SK-N-SH (cell line): ENCODE data around the gene RCSD1. TPM values are rescaled to one million over a fixed set of nuclear protein-coding genes. Genes with fewer than 3 reads are reported as not detected.

Experiments
- CTCF ChIA-PET: fragments of 300-600, 350-600 bp; formaldehyde crosslinking; extraction: SDS; loops from one replicate; lab custom pipeline; 2021; lab: Yijun Ruan, JAX
- POLR2A ChIA-PET: fragments of 350-600 bp; sonication (Branson Sonifier 250); formaldehyde crosslinking; extraction: SDS; loops from one replicate; lab custom pipeline; 2020; ENCODE audit warnings: antibody characterized with exemption, inconsistent platforms; lab: Yijun Ruan, JAX
- DNase-seq: peaks from one replicate; pipeline ENCODE4 v3.0.0; 2012
- H2AFZ ChIP-seq: fragments of 200-600 bp; sonication (generic); 2 replicates; pipeline ENCODE4 v1.8.1; 2016; ENCODE audit warnings: antibody characterized with exemption, mild to moderate bottlenecking, low read depth
- H3F3A ChIP-seq: fragments of 200-600 bp; sonication (generic); replicated peaks from 2 replicates; pipeline ENCODE3; 2016; ENCODE audit warnings: antibody characterized with exemption, mild to moderate bottlenecking; ENCODE audit not compliant: insufficient read depth
- H3K27ac ChIP-seq, 2 experiments: fragments of 200-500 bp in 1 of 2; fragments of 200-600 bp in 1 of 2; sonication (Bioruptor generic) in 1 of 2; sonication (generic), shearing (Covaris generic) in 1 of 2; 2 replicates each; pipeline versions ENCODE4 v1.5.1 to v1.6.1; 2014 to 2016; ENCODE audit warnings: low read depth in 2 of 2, inconsistent platforms in 1 of 2, low read length in 1 of 2, mild to moderate bottlenecking in 1 of 2, mixed read lengths in 1 of 2
- H3K27me3 ChIP-seq: fragments of 200-600 bp; sonication (generic), shearing (Covaris generic); 2 replicates; pipeline ENCODE4 v1.6.1; 2016; ENCODE audit warnings: mixed run types; ENCODE audit not compliant: insufficient read depth
- H3K36me3 ChIP-seq, 2 experiments: fragments of 200-500 bp in 1 of 2; fragments of 200-600 bp in 1 of 2; sonication (Bioruptor generic) in 1 of 2; sonication (generic) in 1 of 2; replicated peaks in 1 of 2; 2 replicates each; pipeline versions ENCODE3 to v1.5.1; 2014 to 2016; ENCODE audit warnings: low read length in 1 of 2, mild to moderate bottlenecking in 1 of 2; ENCODE audit not compliant: insufficient read depth in 2 of 2, control insufficient read depth in 1 of 2
- H3K4me1 ChIP-seq, 2 experiments: fragments of 200-500 bp in 1 of 2; fragments of 200-600 bp in 1 of 2; sonication (Bioruptor generic) in 1 of 2; sonication (generic), shearing (Covaris generic) in 1 of 2; 2 replicates each; pipeline versions ENCODE4 v1.5.1 to v1.6.1; 2014 to 2016; ENCODE audit warnings: low read depth in 1 of 2, low read length in 1 of 2, mixed run types in 1 of 2; ENCODE audit not compliant: insufficient read depth in 2 of 2, control insufficient read depth in 1 of 2
- H3K4me2 ChIP-seq: fragments of 200-600 bp; sonication (generic), shearing (Covaris generic); 2 replicates; pipeline ENCODE4 v1.6.1; 2017; ENCODE audit warnings: mixed run types
- H3K4me3 ChIP-seq, 2 experiments: fragments of 200-500 bp in 1 of 2; fragments of 200-600 bp in 1 of 2; sonication (Bioruptor generic) in 1 of 2; sonication (generic), shearing (Covaris generic) in 1 of 2; 2 replicates each; pipeline versions ENCODE4 v1.5.1 to v1.8.1; 2014 to 2016; ENCODE audit warnings: low read depth in 2 of 2, inconsistent platforms in 1 of 2, low read length in 1 of 2, mild to moderate bottlenecking in 1 of 2, mixed read lengths in 1 of 2, moderate library complexity in 1 of 2
- H3K79me2 ChIP-seq: fragments of 200-600 bp; sonication (generic); 2 replicates; pipeline ENCODE4 v1.8.1; 2017; ENCODE audit warnings: mild to moderate bottlenecking; ENCODE audit not compliant: insufficient read depth
- H3K9ac ChIP-seq: fragments of 200-600 bp; sonication (generic); 2 replicates; pipeline ENCODE4 v1.6.1; 2017; ENCODE audit warnings: mixed run types
- H3K9me2 ChIP-seq: fragments of 200-600 bp; sonication (generic); 2 replicates; pipeline ENCODE4 v1.6.1; 2017; ENCODE audit warnings: mixed run types
- H3K9me3 ChIP-seq: fragments of 200-600 bp; sonication (generic); 2 replicates; pipeline ENCODE4 v1.6.1; 2017; ENCODE audit warnings: mixed run types, mild to moderate bottlenecking, moderate library complexity
- H4K20me1 ChIP-seq: fragments of 200-600 bp; sonication (generic); 2 replicates; pipeline ENCODE4 v1.6.1; 2017; ENCODE audit warnings: mild to moderate bottlenecking, mixed run types; ENCODE audit not compliant: insufficient read depth
- CHD2 ChIP-seq: fragments of 150-350 bp; IDR thresholded peaks from 2 replicates; pipeline ENCODE4 v1.6.1; 2018; ENCODE audit warnings: low read length; ENCODE audit not compliant: partially characterized antibody
- FOSL2 ChIP-seq: IDR thresholded peaks from 2 replicates; pipeline ENCODE4 v1.4.0; 2012; ENCODE audit warnings: low read depth, mild to moderate bottlenecking, moderate library complexity, borderline replicate concordance
- GABPA ChIP-seq: IDR thresholded peaks from 2 replicates; pipeline ENCODE4 v1.4.0; 2012; ENCODE audit warnings: low read depth, mild to moderate bottlenecking
- GATA2 ChIP-seq: sonication (generic); formaldehyde crosslinking; IDR thresholded peaks from 2 replicates; pipeline ENCODE4 v1.5.0; 2020; ENCODE audit warnings: mild to moderate bottlenecking, missing genetic modification reagents
- JUND ChIP-seq: IDR thresholded peaks from 2 replicates; pipeline ENCODE4 v1.4.0; 2012
- MEF2A ChIP-seq: IDR thresholded peaks from 2 replicates; pipeline ENCODE4 v1.4.0; 2012; ENCODE audit warnings: low read depth, borderline replicate concordance
- NFIC ChIP-seq: IDR thresholded peaks from 2 replicates; pipeline ENCODE4 v1.4.0; 2012; ENCODE audit warnings: borderline replicate concordance
- RCOR1 ChIP-seq: fragments of 150-350 bp; IDR thresholded peaks from 2 replicates; pipeline ENCODE4 v1.6.1; 2017; ENCODE audit warnings: antibody characterized with exemption, low read length
- RFX5 ChIP-seq: IDR thresholded peaks from 2 replicates; pipeline ENCODE4 v1.6.1; 2012; ENCODE audit warnings: mild to moderate bottlenecking, improper control_type of control experiment, low read length
- RXRA ChIP-seq: IDR thresholded peaks from 2 replicates; pipeline ENCODE4 v1.4.0; 2012; ENCODE audit warnings: low read depth, mild to moderate bottlenecking, borderline replicate concordance
- USF1 ChIP-seq: IDR thresholded peaks from 2 replicates; pipeline ENCODE4 v1.4.0; 2012; ENCODE audit warnings: low read depth, borderline replicate concordance
- WGBS: methylation state at CpG from one replicate; pipeline ENCODE4 v1.1.6; 2017; ENCODE audit warnings: low lambda C conversion rate; 5-methylcytosine and 5-hydroxymethylcytosine counted together
- polyA plus RNA-seq, 3 experiments: library from polyadenylated mRNA; depleted of rRNA; stranded (reverse); fragments of >200 nt; gene quantifications; 2 replicates each; pipeline ENCODE4 v1.2.3, GENCODE V29; 2012
- TF ChIP-seq, protein P1 (sequence below): fragments of 200-600 bp; sonication (generic); IDR thresholded peaks from 2 replicates; pipeline ENCODE4 v1.6.1; 2017; ENCODE audit warnings: antibody characterized with exemption, mild to moderate bottlenecking, moderate library complexity
- TF ChIP-seq, protein P2 (sequence below): IDR thresholded peaks from 2 replicates; pipeline ENCODE4 v1.4.0; 2012; ENCODE audit warnings: low read depth, borderline replicate concordance
- TF ChIP-seq, protein P3 (sequence below): fragments of 150-350 bp; IDR thresholded peaks from 2 replicates; pipeline ENCODE4 v1.6.1; 2017; ENCODE audit warnings: antibody characterized with exemption, low read length, low read depth, borderline replicate concordance
- TF ChIP-seq, protein P4 (sequence below): IDR thresholded peaks from 2 replicates; pipeline ENCODE4; 2012

Gene RCSD1
- polyA plus RNA-seq, 1 of the 3 experiments (the other 2 are of a cell fraction) = 0.02 TPM

DNA sequence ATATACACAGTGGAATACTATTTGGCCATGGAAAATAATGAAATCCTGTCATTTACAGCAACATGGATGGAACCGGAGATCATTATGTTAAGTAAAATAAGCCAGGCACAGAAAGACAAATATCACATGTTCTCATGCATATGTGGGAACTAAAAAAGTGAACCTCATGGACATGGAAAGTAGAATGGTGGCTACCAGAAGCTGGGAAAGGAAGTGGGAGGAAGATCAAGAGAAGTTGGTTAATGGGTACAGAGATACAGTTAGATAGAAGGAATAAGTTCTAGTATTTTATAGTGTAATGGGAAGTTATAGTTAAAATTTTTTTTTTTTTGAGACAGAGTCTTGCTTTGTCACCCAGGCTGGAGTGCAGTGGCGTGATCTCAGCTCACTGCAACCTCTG, 41.7 kb upstream of the RCSD1 start:
- H3K4me2 ChIP-seq = no peak overlapping the region
- no peak overlapping the region for H3K9ac ChIP-seq
- no peaks in the 10 kb centered on the region for H3K79me2 ChIP-seq
- no peaks in the 10 kb centered on the region for H3K9me3 ChIP-seq
- no peaks in the 10 kb centered on the region for H3K4me1 ChIP-seq
- TF ChIP-seq, protein P1, sequence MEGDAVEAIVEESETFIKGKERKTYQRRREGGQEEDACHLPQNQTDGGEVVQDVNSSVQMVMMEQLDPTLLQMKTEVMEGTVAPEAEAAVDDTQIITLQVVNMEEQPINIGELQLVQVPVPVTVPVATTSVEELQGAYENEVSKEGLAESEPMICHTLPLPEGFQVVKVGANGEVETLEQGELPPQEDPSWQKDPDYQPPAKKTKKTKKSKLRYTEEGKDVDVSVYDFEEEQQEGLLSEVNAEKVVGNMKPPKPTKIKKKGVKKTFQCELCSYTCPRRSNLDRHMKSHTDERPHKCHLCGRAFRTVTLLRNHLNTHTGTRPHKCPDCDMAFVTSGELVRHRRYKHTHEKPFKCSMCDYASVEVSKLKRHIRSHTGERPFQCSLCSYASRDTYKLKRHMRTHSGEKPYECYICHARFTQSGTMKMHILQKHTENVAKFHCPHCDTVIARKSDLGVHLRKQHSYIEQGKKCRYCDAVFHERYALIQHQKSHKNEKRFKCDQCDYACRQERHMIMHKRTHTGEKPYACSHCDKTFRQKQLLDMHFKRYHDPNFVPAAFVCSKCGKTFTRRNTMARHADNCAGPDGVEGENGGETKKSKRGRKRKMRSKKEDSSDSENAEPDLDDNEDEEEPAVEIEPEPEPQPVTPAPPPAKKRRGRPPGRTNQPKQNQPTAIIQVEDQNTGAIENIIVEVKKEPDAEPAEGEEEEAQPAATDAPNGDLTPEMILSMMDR = no peak
- TF ChIP-seq GATA2 (CRISPR knock-in tag) (no peak), RFX5 (no peak), MEF2A (no peak), RXRA (no peak), CHD2 (no peak), JUND (no peak), RCOR1 (no peak), GABPA (no peak), NFIC (no peak), USF1 (no peak), FOSL2 (no peak)
- TF ChIP-seq, protein P2, sequence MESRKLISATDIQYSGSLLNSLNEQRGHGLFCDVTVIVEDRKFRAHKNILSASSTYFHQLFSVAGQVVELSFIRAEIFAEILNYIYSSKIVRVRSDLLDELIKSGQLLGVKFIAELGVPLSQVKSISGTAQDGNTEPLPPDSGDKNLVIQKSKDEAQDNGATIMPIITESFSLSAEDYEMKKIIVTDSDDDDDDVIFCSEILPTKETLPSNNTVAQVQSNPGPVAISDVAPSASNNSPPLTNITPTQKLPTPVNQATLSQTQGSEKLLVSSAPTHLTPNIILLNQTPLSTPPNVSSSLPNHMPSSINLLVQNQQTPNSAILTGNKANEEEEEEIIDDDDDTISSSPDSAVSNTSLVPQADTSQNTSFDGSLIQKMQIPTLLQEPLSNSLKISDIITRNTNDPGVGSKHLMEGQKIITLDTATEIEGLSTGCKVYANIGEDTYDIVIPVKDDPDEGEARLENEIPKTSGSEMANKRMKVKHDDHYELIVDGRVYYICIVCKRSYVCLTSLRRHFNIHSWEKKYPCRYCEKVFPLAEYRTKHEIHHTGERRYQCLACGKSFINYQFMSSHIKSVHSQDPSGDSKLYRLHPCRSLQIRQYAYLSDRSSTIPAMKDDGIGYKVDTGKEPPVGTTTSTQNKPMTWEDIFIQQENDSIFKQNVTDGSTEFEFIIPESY = no peak
- TF ChIP-seq, protein P3, sequence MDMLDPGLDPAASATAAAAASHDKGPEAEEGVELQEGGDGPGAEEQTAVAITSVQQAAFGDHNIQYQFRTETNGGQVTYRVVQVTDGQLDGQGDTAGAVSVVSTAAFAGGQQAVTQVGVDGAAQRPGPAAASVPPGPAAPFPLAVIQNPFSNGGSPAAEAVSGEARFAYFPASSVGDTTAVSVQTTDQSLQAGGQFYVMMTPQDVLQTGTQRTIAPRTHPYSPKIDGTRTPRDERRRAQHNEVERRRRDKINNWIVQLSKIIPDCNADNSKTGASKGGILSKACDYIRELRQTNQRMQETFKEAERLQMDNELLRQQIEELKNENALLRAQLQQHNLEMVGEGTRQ = no peak
- TF ChIP-seq, protein P4, sequence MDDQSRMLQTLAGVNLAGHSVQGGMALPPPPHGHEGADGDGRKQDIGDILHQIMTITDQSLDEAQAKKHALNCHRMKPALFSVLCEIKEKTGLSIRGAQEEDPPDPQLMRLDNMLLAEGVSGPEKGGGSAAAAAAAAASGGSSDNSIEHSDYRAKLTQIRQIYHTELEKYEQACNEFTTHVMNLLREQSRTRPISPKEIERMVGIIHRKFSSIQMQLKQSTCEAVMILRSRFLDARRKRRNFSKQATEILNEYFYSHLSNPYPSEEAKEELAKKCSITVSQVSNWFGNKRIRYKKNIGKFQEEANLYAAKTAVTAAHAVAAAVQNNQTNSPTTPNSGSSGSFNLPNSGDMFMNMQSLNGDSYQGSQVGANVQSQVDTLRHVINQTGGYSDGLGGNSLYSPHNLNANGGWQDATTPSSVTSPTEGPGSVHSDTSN = no peak
- TF ChIP-seq, all 33 proteins: peak for 0
- no peaks in the 10 kb centered on the region for H4K20me1 ChIP-seq
- ChIA-PET POLR2A (no interaction called here), CTCF (interaction anchor here (1.0 to 2.1 kb wide), 4 partner anchors 12 to 100 kb away, joined by 3 to 8 read pairs (median 4); no protein-coding TSS in a partner anchor)
- 54% methylated on average over 2 of the region's 2 CpGs for WGBS
- H3F3A ChIP-seq = no peaks in the 10 kb centered on the region
- no peak for DNase-seq
- no peak overlapping the region for H3K4me3 ChIP-seq
- no peaks in the 10 kb centered on the region for H3K36me3 ChIP-seq
- H2AFZ ChIP-seq = no peak overlapping the region
- no peaks in the 10 kb centered on the region for H3K9me2 ChIP-seq
- H3K27ac ChIP-seq = no peak overlapping the region
- H3K27me3 ChIP-seq = no peaks in the 10 kb centered on the region; the same call in 1 of the 2 replicates
